Esophagus muscularis mucosa (tissue), 4 donors: ENCODE data around the gene NUDT1. TPM values are rescaled to one million over a fixed set of nuclear protein-coding genes. Genes with fewer than 3 reads are reported as not detected.

Experiments
- DNase-seq: peaks from one replicate; pipeline ENCODE4 v3.0.0-alpha.2; 2017; ENCODE audit errors: extremely low spot score
- H3K27ac ChIP-seq, 4 donors: fragments of 200-600 bp; sonication (generic); replicated peaks in 1 of 4; 1 replicate in 3 of 4; 2 replicates in 1 of 4; pipeline ENCODE4 v1.5.1; 2016 to 2019; ENCODE audit warnings: mild to moderate bottlenecking in 1 of 4
- H3K27me3 ChIP-seq, 4 donors: fragments of 200-600 bp; sonication (generic); one replicate each; pipeline versions ENCODE4 v1.5.1 to v1.6.0; 2016 to 2019
- H3K36me3 ChIP-seq, 4 donors: fragments of 200-600 bp; sonication (generic); one replicate each; pipeline ENCODE4 v1.5.1; 2016 to 2019
- H3K4me1 ChIP-seq, 4 donors: fragments of 200-600 bp; sonication (generic); one replicate each; pipeline ENCODE4 v1.5.1; 2016 to 2019
- H3K4me3 ChIP-seq, 4 donors: fragments of 200-600 bp; sonication (generic); 1 replicate in 2 of 4; 2 replicates in 2 of 4; pipeline ENCODE4 v1.5.1; 2016 to 2019; ENCODE audit warnings: mild to moderate bottlenecking in 4 of 4, moderate library complexity in 1 of 4
- H3K9me3 ChIP-seq, 4 donors: fragments of 200-600 bp; sonication (generic); 1 replicate in 3 of 4; 2 replicates in 1 of 4; pipeline ENCODE4 v1.5.1; 2016 to 2019
- CTCF ChIP-seq, 3 experiments: fragments of 200-600 bp in 2 of 3; fragments of 450-650 bp in 1 of 3; sonication (generic) in 2 of 3; IDR thresholded peaks; one replicate each; pipeline ENCODE4 v1.5.1; 2017 to 2019; ENCODE audit warnings: antibody characterized with exemption in 3 of 3, mild to moderate bottlenecking in 2 of 3, moderate library complexity in 1 of 3
- EP300 ChIP-seq: sonication (generic); formaldehyde crosslinking; IDR thresholded peaks from one replicate; pipeline ENCODE4 v1.6.1; 2017; ENCODE audit warnings: antibody characterized with exemption
- POLR2A ChIP-seq: fragments of 450-650 bp; IDR thresholded peaks from one replicate; pipeline ENCODE4 v1.6.1; 2017; ENCODE audit warnings: antibody characterized with exemption, moderate library complexity, mild to moderate bottlenecking, low read depth
- POLR2AphosphoS5 ChIP-seq, 2 donors: sonication (generic); formaldehyde crosslinking; IDR thresholded peaks; one replicate each; pipeline ENCODE4 v1.6.1; 2017; ENCODE audit warnings: antibody characterized with exemption in 2 of 2
- WGBS: methylation state at CpG from one replicate; pipeline ENCODE4 v1.1.5; 2018; 5-methylcytosine and 5-hydroxymethylcytosine counted together
- intact Hi-C: fragments of 100-400 bp; cut with DNase I; formaldehyde crosslinking; loops from one replicate; pipeline ENCODE4 v1.15.1; 2023
- total RNA-seq, 4 donors: library from RNA; depleted of rRNA; stranded (reverse); fragments of >200 nt; gene quantifications; one replicate each; pipeline versions ENCODE4 v1.1.0 to v1.2.1, GENCODE V29; 2016

The NUDT1 gene
- total RNA-seq, 4 donors from 2014 or later: 10.9 to 18.7 (median 18.0) TPM

- Histone ChIP-seq H3K4me3 (no peak overlapping the region), H3K27ac (no peak overlapping the region), H3K36me3 (peaks cover 14 to 96% (median 58%) of the 10 kb centered on the region in 4 donors), H3K9me3 (no peaks in the 10 kb centered on the region), H3K4me1 (no peaks in the 10 kb centered on the region), H3K27me3 (no peaks in the 10 kb centered on the region)
- 89% methylated on average over 6 of the region's 9 CpGs for WGBS
- TF ChIP-seq EP300 (no peak), CTCF (IDR thresholded peaks at IDR 0.05) (no peak), POLR2AphosphoS5 (IDR thresholded peaks at IDR 0.05) (no peak)
- DNase-seq: no peak
- intact Hi-C loops: no loop called here
Measured at GRCh38 chr7:2259480-2259879, 17.5 kb downstream of the NUDT1 start.

GRCh38 chr7:2260820-2261219 lies 18.8 kb downstream of the NUDT1 start:
- Histone ChIP-seq H3K4me1 (no peaks in the 10 kb centered on the region), H3K4me3 (no peak overlapping the region), H3K27ac (no peak overlapping the region), H3K27me3 (no peaks in the 10 kb centered on the region), H3K36me3 (peaks cover 11 to 92% (median 49%) of the 10 kb centered on the region in 4 donors), H3K9me3 (no peaks in the 10 kb centered on the region)
- no peak for TF ChIP-seq CTCF (IDR thresholded peaks at IDR 0.05)
- TF ChIP-seq POLR2A: no peak
- no peak for TF ChIP-seq EP300
- no peak for TF ChIP-seq POLR2AphosphoS5 (IDR thresholded peaks at IDR 0.05)
- DNase-seq: no peak
- 93% methylated on average over 5 of the region's 5 CpGs for WGBS
- intact Hi-C loops: no loop called here

DNA sequence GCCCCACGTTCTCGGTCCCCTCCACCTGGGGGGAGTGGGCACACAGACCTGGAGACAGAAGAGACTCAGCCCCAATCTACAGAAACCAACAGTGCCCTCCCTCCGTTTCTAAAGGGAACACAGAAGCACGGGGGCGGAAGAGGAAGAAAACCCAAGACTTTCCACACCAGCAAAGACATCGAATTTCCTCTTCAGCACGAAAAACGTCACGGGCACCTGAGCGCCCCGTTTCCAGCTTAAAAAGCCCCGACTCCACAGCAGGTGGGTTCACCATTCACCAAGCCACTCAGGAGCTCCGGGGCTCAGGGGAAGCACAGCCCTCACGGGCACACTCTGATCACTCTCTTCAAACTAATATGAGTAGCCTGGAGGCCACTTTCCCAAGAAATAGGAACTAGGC lies 19.6 kb downstream of the NUDT1 start:
- Histone ChIP-seq H3K27ac (no peak overlapping the region), H3K4me1 (no peaks in the 10 kb centered on the region), H3K4me3 (no peak overlapping the region), H3K27me3 (no peaks in the 10 kb centered on the region), H3K9me3 (no peaks in the 10 kb centered on the region), H3K36me3 (peaks cover 7 to 92% (median 41%) of the 10 kb centered on the region in 4 donors)
- intact Hi-C loops: no loop called here
- no peak for DNase-seq
- TF ChIP-seq EP300: no peak
- TF ChIP-seq POLR2AphosphoS5 (IDR thresholded peaks at IDR 0.05): no peak
- no peak for TF ChIP-seq POLR2A
- no peak for TF ChIP-seq CTCF (IDR thresholded peaks at IDR 0.05)
- 86% methylated on average over 14 of the region's 14 CpGs for WGBS

GRCh38 chr7:2263176-2263575 lies 21.1 kb downstream of the NUDT1 start:
- peaks cover 0 to 81% (median 31%) of the 10 kb centered on the region in 4 donors for H3K36me3 ChIP-seq
- no peaks in the 10 kb centered on the region for H3K9me3 ChIP-seq
- H3K4me1 ChIP-seq: no peaks in the 10 kb centered on the region
- TF ChIP-seq EP300 (no peak), POLR2A (no peak), POLR2AphosphoS5 (IDR thresholded peaks at IDR 0.05) (no peak), CTCF (IDR thresholded peaks at IDR 0.05) (no peak)
- intact Hi-C loops: no loop called here
- no peak overlapping the region for H3K4me3 ChIP-seq
- no peak for DNase-seq
- no peak overlapping the region for H3K27ac ChIP-seq
- no peaks in the 10 kb centered on the region for H3K27me3 ChIP-seq
- WGBS: 80% methylated on average over 1 of the region's 18 CpGs

GRCh38 chr7:2264158-2264557 lies 22.1 kb downstream of the NUDT1 start:
- WGBS: 96% methylated on average over 17 of the region's 23 CpGs
- intact Hi-C loops: no loop called here
- DNase-seq: no peak
- Histone ChIP-seq H3K9me3 (no peaks in the 10 kb centered on the region), H3K4me1 (no peaks in the 10 kb centered on the region), H3K27me3 (no peaks in the 10 kb centered on the region), H3K36me3 (peaks cover 0 to 71% (median 27%) of the 10 kb centered on the region in 4 donors), H3K4me3 (no peak overlapping the region), H3K27ac (no peak overlapping the region)
- no peak for TF ChIP-seq CTCF (IDR thresholded peaks at IDR 0.05)
- TF ChIP-seq POLR2A: no peak
- no peak for TF ChIP-seq POLR2AphosphoS5 (IDR thresholded peaks at IDR 0.05)
- no peak for TF ChIP-seq EP300
